Measurements from ENCODE around the gene ACAD11. TPM values are rescaled to one million over a fixed set of nuclear protein-coding genes. Genes with fewer than 3 reads are reported as not detected.

The ACAD11 gene
- total RNA-seq, 2 donors from 2014 or later = 24.2 to 28.4 TPM

DNA sequence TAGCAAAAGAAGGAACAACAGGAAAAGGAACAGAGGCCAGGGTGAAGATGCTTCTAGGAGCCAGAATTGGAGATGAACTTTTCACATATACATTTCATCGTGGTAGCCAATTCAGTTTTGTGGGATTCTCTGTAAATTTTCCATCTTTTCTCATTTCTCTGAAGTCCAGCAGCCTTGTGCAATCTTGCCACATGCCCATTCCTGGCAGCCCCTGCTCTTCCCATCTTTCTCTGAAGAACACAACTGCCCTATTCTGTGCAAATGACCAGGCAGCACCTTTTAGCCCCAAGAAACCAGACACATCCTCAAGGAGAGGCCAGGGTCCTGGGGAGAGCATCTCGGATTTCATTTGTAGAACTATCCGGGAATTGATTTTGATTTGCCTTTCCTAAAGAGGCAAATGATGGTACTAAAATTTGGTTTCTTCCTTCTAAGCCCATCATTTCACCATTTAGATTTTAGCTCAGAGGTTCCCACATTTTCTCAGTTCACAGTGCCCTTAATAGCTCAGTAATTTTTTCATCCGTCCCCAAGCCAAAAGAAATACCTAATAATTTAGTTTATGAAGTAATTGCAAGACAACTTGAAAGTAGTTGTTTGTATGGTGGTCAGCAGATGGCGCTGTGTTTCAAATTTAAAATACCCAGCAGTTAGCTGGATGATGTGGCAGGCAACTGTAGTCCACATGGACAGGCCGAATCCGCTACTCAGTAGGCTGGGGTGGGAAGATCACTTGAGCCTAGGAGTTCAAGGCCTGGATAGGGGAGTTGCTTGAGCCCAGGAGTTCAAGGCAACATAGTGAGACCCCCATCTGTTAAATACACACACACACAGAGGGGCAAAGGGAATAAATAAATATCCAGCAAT is 123.8 kb downstream of the ACAD11 start:
- H3K36me3 Mint-ChIP-seq (ENCODE audit: low read depth) = peaks cover 6% of the 10 kb centered on the region
- no peak overlapping the region for H3K4me3 Mint-ChIP-seq
- DNase-seq (peak in 2 of 3 donors; percentile 10 to 22), ATAC-seq (peak; percentile 54)
- peaks cover under 1% of the 10 kb centered on the region for H3K4me1 Mint-ChIP-seq
- H3K27ac Mint-ChIP-seq = peak overlapping the region; percentile 21
- H3K9me3 ChIP-seq (ENCODE audit: control insufficient read depth, low read length, poor library complexity, severe bottlenecking) = no peaks in the 10 kb centered on the region
- no peaks in the 10 kb centered on the region for H3K27me3 Mint-ChIP-seq

DNA sequence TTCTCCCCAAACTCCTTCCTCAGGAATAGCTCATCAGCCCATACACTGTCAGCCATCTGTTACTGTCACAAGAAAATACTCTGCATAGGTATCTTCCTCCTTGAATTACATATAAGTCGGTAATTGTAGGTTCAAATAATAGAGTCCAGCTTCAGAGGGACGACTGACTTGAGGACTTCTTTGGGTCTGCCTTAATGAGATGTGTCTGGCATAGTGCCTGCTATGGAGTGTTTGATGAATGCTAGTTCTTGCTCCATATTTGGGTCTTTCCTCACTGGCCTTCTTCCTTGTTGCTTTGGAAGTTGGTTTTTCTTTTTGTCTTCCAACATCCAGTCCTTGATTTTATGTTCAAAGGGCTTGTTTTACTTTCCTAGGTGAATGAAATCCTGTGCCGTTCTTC is 129.0 kb downstream of the ACAD11 start:
- H3K9me3 ChIP-seq (ENCODE audit: control insufficient read depth, low read length, poor library complexity, severe bottlenecking) = no peaks in the 10 kb centered on the region
- Mint-ChIP-seq H3K4me1 (no peaks in the 10 kb centered on the region), H3K27me3 (no peaks in the 10 kb centered on the region), H3K36me3 (ENCODE audit: low read depth) (peaks cover 10% of the 10 kb centered on the region), H3K4me3 (no peak overlapping the region), H3K27ac (peak overlapping the region; percentile 34)
- no peak for DNase-seq
- no peak for ATAC-seq

GRCh38 chr3:132522353-132522752 is 137.3 kb downstream of the ACAD11 start:
- H3K27ac Mint-ChIP-seq = no peak overlapping the region
- H3K27me3 Mint-ChIP-seq = no peaks in the 10 kb centered on the region
- H3K4me3 Mint-ChIP-seq = no peak overlapping the region
- DNase-seq = no peak
- peaks cover 12% of the 10 kb centered on the region for H3K4me1 Mint-ChIP-seq
- no peaks in the 10 kb centered on the region for H3K9me3 ChIP-seq (ENCODE audit: control insufficient read depth, low read length, poor library complexity, severe bottlenecking)
- H3K36me3 Mint-ChIP-seq (ENCODE audit: low read depth) = peaks cover 8% of the 10 kb centered on the region
- ATAC-seq = no peak

- Mint-ChIP-seq H3K27ac (no peak overlapping the region), H3K27me3 (no peaks in the 10 kb centered on the region), H3K4me1 (peaks cover 12% of the 10 kb centered on the region), H3K36me3 (ENCODE audit: low read depth) (peaks cover 10% of the 10 kb centered on the region), H3K4me3 (no peak overlapping the region)
- ATAC-seq (no peak), DNase-seq (no peak)
- H3K9me3 ChIP-seq (ENCODE audit: control insufficient read depth, low read length, poor library complexity, severe bottlenecking) = no peaks in the 10 kb centered on the region
Measured at GRCh38 chr3:132521901-132522300, 137.7 kb downstream of the ACAD11 start.

- ATAC-seq = no peak
- peaks cover 12% of the 10 kb centered on the region for H3K4me1 Mint-ChIP-seq
Measured at GRCh38 chr3:132519914-132520313, 139.7 kb downstream of the ACAD11 start.

DNA sequence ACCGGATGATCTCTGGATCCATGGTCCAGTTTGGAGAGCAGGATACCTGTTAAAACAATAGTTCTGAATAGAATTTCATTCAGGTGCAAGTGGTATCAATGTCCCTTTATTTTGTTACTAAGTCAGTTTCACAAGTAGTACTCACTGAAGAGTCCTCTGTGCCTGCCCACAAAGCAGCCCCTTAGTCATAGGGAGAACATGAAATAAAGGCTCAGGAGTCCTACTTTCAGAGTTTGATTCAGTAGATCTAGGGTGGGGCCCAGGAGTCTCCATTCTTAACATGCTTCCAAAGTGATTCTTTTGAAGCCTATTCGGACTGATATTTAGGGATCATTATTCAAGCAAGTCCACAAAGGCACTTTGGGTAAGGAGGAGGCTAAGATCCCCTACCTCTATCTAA is 142.3 kb downstream of the ACAD11 start:
- no peaks in the 10 kb centered on the region for H3K9me3 ChIP-seq (ENCODE audit: control insufficient read depth, low read length, poor library complexity, severe bottlenecking)
- H3K27ac Mint-ChIP-seq = no peak overlapping the region
- H3K36me3 Mint-ChIP-seq (ENCODE audit: low read depth) = peaks cover 14% of the 10 kb centered on the region
- H3K4me1 Mint-ChIP-seq = peaks cover 12% of the 10 kb centered on the region
- DNase-seq = no peak
- ATAC-seq = no peak
- no peak overlapping the region for H3K4me3 Mint-ChIP-seq
- H3K27me3 Mint-ChIP-seq = no peaks in the 10 kb centered on the region

More at GRCh38 chr3:132519914-132520313, 139.7 kb downstream of the ACAD11 start:
- Mint-ChIP-seq H3K27me3 (no peaks in the 10 kb centered on the region), H3K36me3 (ENCODE audit: low read depth) (peaks cover 11% of the 10 kb centered on the region), H3K27ac (no peak overlapping the region), H3K4me3 (no peak overlapping the region)
- H3K9me3 ChIP-seq (ENCODE audit: control insufficient read depth, low read length, poor library complexity, severe bottlenecking) = no peaks in the 10 kb centered on the region
- no peak for DNase-seq

- Mint-ChIP-seq H3K36me3 (ENCODE audit: low read depth) (peaks cover 16% of the 10 kb centered on the region), H3K27ac (no peak overlapping the region)
Measured at GRCh38 chr3:132513057-132513456, 146.6 kb downstream of the ACAD11 start.

GRCh38 chr3:132509506-132509905 is 150.1 kb downstream of the ACAD11 start:
- ATAC-seq (no peak), DNase-seq (no peak)
- H3K36me3 Mint-ChIP-seq (ENCODE audit: low read depth) = peaks cover 16% of the 10 kb centered on the region
- no peak overlapping the region for H3K4me3 Mint-ChIP-seq
- H3K27ac Mint-ChIP-seq = no peak overlapping the region
- H3K27me3 Mint-ChIP-seq = no peaks in the 10 kb centered on the region
- H3K4me1 Mint-ChIP-seq = peaks cover 3% of the 10 kb centered on the region
- no peaks in the 10 kb centered on the region for H3K9me3 ChIP-seq (ENCODE audit: control insufficient read depth, low read length, poor library complexity, severe bottlenecking)

More at GRCh38 chr3:132513057-132513456, 146.6 kb downstream of the ACAD11 start:
- H3K9me3 ChIP-seq (ENCODE audit: control insufficient read depth, low read length, poor library complexity, severe bottlenecking) = no peaks in the 10 kb centered on the region
- Mint-ChIP-seq H3K27me3 (no peaks in the 10 kb centered on the region), H3K4me3 (no peak overlapping the region), H3K4me1 (peaks cover 3% of the 10 kb centered on the region)
- DNase-seq (no peak), ATAC-seq (no peak)

GRCh38 chr3:132509096-132509495 is 150.5 kb downstream of the ACAD11 start:
- ATAC-seq = no peak
- no peak for DNase-seq
- Mint-ChIP-seq H3K27me3 (no peaks in the 10 kb centered on the region), H3K4me3 (no peak overlapping the region), H3K27ac (no peak overlapping the region), H3K4me1 (peaks cover 3% of the 10 kb centered on the region), H3K36me3 (ENCODE audit: low read depth) (peaks cover 15% of the 10 kb centered on the region)
- H3K9me3 ChIP-seq (ENCODE audit: control insufficient read depth, low read length, poor library complexity, severe bottlenecking) = no peaks in the 10 kb centered on the region

Other genes starting within 250 kb of the ACAD11 start
- 10 to 100 TPM; 26.1 to 30.7 TPM for gene DNAJC13, start 242.3 kb downstream of the ACAD11 start, total RNA-seq
- under 1 TPM in 1 of 2 donors, not detected in 1; 0.32 TPM for gene ACKR4, start 62.5 kb downstream of the ACAD11 start, total RNA-seq
- 10 to 100 TPM; 30.7 to 40.5 TPM for gene UBA5, start 520 bp upstream of the ACAD11 start, total RNA-seq
- gene NPHP3, start 62.6 kb upstream of the ACAD11 start, total RNA-seq = 10 to 100 TPM; 26.1 to 30.3 TPM

All from T-helper 17 cell (primary cell).